ENCODE data around the gene DOCK1. TPM values are rescaled to one million over a fixed set of nuclear protein-coding genes. Genes with fewer than 3 reads are reported as not detected.

Gene DOCK1
- total RNA-seq, 2 experiments from 2014 or later, result 0.05 TPM; not detected in 1

DNA sequence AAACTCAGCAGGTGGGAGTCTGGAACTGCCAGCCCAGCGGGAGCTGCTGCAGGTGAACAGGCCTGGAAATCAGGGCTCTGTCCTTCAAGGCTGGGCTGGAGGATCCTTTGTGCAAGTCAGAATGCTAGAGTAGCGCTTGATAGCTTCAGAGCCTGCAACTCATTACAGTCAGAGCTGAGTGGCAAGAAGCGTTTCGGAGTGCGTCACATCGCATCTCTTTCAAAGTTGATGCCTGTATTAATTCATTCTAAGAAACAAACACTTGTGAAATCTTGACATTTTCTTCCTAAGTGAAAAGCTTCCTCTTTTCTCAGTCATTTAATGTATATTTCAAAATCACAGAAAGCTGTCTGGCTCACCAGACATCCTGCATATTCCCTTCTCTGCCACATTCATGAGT lies 522.7 kb downstream of the DOCK1 start:
- no peak overlapping the region for H3K27ac Mint-ChIP-seq
- no peaks in the 10 kb centered on the region for H3K27me3 Mint-ChIP-seq
- no peaks in the 10 kb centered on the region for H3K4me1 Mint-ChIP-seq
- no peak for DNase-seq
- H3K36me3 Mint-ChIP-seq (ENCODE audit: low read depth), result no peaks in the 10 kb centered on the region
- CTCF ChIA-PET, result no interaction called here
- no peaks in the 10 kb centered on the region for H3K9me3 Mint-ChIP-seq
- POLR2A ChIA-PET, result no interaction called here
- no peak overlapping the region for H3K4me3 Mint-ChIP-seq

DNA sequence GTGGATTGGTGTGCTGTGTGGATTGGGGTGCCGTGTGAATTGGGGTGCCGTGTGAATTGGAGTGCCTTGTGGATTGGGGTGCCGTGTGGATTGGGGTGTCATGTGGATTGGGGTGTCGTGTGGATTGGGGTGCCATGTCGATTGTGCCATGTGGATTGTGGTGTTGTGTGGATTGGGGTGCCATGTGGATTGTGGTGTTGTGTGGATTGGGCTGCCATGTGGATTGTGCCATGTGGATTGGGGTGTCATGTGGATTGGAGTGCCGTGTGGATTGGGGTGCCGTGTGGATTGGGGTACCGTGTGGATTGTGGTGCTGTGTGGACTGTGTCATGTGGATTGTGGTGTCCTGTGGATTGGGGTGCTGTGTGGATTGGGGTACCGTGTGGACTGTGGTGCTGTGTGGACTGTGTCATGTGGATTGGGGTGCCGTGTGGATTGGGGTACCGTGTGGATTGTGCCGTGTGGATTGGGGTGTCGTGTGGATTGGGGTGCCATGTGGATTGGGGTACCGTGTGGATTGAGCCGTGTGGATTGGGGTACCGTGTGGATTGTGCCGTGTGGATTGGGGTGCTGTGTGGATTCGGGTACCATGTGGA lies 523.3 kb downstream of the DOCK1 start:
- H3K27me3 Mint-ChIP-seq, result no peaks in the 10 kb centered on the region
- no peaks in the 10 kb centered on the region for H3K9me3 Mint-ChIP-seq
- no peaks in the 10 kb centered on the region for H3K36me3 Mint-ChIP-seq (ENCODE audit: low read depth)
- POLR2A ChIA-PET, result no interaction called here
- H3K4me3 Mint-ChIP-seq, result no peak overlapping the region
- no peak for DNase-seq
- no peak overlapping the region for H3K27ac Mint-ChIP-seq
- CTCF ChIA-PET, result no interaction called here
- no peaks in the 10 kb centered on the region for H3K4me1 Mint-ChIP-seq

DNA sequence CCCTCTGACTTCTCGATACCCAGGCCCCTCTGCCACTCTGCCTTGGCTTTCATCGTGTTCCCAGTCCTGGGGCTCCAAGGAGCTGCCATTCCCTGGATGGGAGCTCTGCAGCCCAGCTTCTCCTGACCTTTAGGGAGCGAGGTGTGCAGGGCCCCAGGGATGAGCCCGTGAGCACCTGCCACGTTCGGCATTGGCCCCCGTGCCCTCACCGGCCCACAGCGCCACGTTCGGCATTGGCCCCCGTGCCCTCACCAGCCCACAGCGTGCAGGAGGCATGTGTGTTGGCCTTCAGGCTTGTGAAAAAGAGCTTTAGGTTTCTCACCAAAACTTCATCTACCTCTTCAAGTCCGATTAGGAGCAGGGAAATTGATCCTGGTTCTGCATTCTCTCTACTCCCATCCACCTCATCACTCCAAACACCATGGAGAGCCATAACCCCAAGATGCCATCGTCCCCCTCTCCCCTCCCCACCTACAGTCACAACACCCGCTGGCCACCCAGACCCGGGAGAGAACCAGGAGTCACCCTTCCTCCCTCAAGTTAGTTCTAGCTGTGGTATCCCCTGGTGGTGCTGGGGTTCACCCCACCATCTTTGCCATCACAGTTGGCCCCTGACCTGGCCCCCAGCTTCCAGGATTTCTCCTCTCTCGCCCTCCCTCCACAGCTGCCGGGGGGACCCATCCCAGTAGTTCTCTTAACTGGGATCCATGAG lies 524.5 kb downstream of the DOCK1 start:
- no peak overlapping the region for H3K4me3 Mint-ChIP-seq
- H3K4me1 Mint-ChIP-seq, result no peaks in the 10 kb centered on the region
- H3K36me3 Mint-ChIP-seq (ENCODE audit: low read depth), result no peaks in the 10 kb centered on the region
- no peaks in the 10 kb centered on the region for H3K27me3 Mint-ChIP-seq
- ChIA-PET CTCF (interaction anchor here (1.2 kb wide), 1 partner anchor 10 kb away, joined by 3 read pairs; no protein-coding TSS in a partner anchor), POLR2A (no interaction called here)
- no peak overlapping the region for H3K27ac Mint-ChIP-seq
- DNase-seq, result no peak
- no peaks in the 10 kb centered on the region for H3K9me3 Mint-ChIP-seq

DNA sequence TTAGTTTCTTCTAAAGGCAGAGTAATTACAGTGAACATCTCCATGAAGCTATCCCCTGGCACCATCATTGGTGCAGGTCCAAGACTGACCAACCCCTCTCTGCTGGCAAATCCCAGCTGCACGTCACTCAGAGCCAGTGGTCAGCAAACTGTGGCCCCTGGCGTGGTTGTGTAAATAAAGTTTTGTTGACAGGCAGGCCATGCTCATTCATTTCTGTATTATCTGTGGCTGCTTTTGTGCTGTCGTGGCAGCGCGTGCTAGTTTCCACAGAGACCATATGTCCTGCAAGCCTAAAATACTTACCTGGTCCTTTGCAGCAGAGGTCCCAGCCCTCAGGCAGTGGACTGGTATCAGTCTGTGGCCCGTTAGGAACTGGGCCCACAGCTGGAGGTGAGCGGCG lies 526.3 kb downstream of the DOCK1 start:
- H3K9me3 Mint-ChIP-seq, result no peaks in the 10 kb centered on the region
- POLR2A ChIA-PET, result no interaction called here
- CTCF ChIA-PET, result no interaction called here

DNA sequence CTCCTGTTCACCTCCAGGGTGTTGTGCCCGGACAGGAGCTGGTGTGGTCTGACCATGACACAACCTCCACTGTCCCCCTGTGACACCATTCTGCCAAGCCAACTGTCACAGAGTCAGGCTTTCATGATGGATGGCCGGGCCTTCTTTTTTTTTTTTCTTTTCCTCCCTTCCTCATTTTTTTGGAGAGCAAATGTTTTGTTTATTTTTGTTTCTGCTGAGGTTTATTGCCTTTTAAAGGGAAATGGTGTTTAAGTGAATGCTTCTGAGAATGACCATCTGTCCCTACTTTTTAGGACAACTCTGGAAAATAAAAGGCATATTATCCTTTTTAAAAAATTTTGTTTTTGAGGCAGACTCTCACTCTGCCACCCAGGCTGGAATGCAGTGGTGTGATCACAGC lies 528.8 kb downstream of the DOCK1 start:
- no peaks in the 10 kb centered on the region for H3K9me3 Mint-ChIP-seq
- ChIA-PET CTCF (interaction anchor here (0.6 kb wide), 1 partner anchor 1034 kb away, joined by 3 read pairs; no protein-coding TSS in a partner anchor), POLR2A (no interaction called here)
- H3K4me3 Mint-ChIP-seq, result no peak overlapping the region
- no peak for DNase-seq
- no peak overlapping the region for H3K27ac Mint-ChIP-seq
- no peaks in the 10 kb centered on the region for H3K27me3 Mint-ChIP-seq
- H3K36me3 Mint-ChIP-seq (ENCODE audit: low read depth), result no peaks in the 10 kb centered on the region
- H3K4me1 Mint-ChIP-seq, result no peaks in the 10 kb centered on the region

More for the DNA sequence above, 526.3 kb downstream of the DOCK1 start:
- no peak for DNase-seq
- Mint-ChIP-seq H3K4me1 (no peaks in the 10 kb centered on the region), H3K27ac (no peak overlapping the region), H3K4me3 (no peak overlapping the region), H3K27me3 (no peaks in the 10 kb centered on the region), H3K36me3 (ENCODE audit: low read depth) (no peaks in the 10 kb centered on the region)

DNA sequence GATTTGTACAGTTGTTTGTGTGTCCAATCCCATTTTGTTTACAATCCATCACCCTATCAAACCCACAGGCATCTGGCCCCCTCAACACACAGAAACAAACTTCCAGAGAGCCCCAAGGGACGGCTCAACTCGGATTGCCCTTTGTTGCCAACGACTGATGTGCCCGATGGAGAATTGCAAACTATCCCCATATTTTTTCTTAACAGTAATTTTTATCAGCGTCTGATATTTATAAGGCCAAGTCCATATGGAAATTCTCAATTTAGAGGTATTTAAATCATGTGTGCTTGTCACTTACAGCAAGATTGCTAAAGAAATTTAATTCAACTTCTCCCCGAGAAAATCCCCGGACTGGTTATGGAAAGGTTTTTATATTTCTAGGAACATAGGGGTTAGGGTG lies 530.0 kb downstream of the DOCK1 start:
- ChIA-PET CTCF (no interaction called here), POLR2A (no interaction called here)
- Mint-ChIP-seq H3K4me3 (no peak overlapping the region), H3K9me3 (no peaks in the 10 kb centered on the region), H3K4me1 (no peaks in the 10 kb centered on the region), H3K36me3 (ENCODE audit: low read depth) (no peaks in the 10 kb centered on the region), H3K27ac (no peak overlapping the region), H3K27me3 (no peaks in the 10 kb centered on the region)
- DNase-seq, result no peak

DNA sequence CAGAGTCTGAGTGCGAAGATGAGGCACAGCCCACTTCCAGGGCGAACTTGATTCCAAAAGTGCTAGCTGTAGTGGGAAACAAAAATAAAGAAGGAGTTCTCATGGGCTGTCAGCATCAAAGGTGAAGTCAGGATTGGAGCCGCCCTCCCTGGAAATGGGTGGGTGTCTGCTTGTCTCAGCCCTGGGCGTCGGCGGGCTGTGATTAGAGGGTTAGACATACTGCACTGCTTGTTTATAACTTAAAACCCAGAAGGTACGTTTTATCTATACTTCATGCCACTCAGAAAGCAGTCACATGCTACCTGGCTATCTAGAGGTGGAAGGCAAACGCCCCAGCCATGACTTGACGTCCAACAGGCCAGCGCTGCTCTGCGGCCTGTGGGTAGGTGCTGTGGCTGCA lies 535.1 kb downstream of the DOCK1 start:
- no peaks in the 10 kb centered on the region for H3K4me1 Mint-ChIP-seq
- POLR2A ChIA-PET, result no interaction called here
- no peaks in the 10 kb centered on the region for H3K9me3 Mint-ChIP-seq
- no peak overlapping the region for H3K4me3 Mint-ChIP-seq
- H3K27ac Mint-ChIP-seq, result no peak overlapping the region
- H3K27me3 Mint-ChIP-seq, result no peaks in the 10 kb centered on the region
- no peak for DNase-seq
- CTCF ChIA-PET, result no interaction called here
- no peaks in the 10 kb centered on the region for H3K36me3 Mint-ChIP-seq (ENCODE audit: low read depth)

DNA sequence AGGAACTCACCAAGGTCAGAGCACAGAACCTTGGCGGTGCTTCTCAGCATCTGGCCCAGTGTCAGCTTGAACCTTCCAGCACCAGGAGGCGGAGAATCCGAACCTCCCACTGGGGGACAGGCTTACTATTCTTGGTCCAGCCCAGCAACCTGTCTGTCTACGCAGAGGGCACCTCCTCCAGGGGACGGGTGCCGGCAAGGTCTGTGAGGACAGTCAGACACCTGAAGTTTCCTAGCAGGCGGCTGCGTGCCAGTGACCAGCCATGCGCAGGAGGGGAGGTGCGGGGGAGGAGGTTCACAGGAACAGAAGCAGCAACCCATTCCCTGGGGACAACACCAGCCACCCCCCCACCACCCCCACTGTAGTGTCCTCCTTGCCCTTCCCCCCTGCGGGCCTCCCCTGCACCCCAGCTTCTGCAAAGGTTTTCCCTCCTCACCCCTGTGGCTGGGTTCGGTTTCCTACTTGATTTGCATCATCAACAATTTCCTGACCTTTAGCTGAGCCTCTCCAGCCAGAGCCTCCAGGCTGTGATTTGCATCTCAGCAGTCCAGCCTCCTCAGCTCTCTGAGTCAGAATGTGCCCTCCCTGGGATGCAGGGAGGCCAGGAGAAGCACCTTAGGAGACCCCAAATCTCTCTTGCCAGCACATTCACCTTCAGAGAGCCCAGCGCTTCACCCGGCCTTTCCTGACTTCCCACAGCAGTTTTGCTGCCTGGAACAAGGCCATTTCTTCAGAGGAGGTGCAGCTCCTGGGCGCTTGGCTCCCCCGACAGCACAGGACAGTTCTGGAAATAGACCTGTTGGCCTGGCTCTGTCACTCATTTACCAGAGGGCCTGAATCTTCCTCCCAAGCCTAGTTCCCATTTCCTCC lies 536.4 kb downstream of the DOCK1 start:
- Mint-ChIP-seq H3K4me3 (no peak overlapping the region), H3K4me1 (no peaks in the 10 kb centered on the region), H3K27me3 (no peaks in the 10 kb centered on the region), H3K36me3 (ENCODE audit: low read depth) (no peaks in the 10 kb centered on the region), H3K27ac (no peak overlapping the region), H3K9me3 (no peaks in the 10 kb centered on the region)
- ChIA-PET CTCF (no interaction called here), POLR2A (no interaction called here)
- no peak for DNase-seq

DNA sequence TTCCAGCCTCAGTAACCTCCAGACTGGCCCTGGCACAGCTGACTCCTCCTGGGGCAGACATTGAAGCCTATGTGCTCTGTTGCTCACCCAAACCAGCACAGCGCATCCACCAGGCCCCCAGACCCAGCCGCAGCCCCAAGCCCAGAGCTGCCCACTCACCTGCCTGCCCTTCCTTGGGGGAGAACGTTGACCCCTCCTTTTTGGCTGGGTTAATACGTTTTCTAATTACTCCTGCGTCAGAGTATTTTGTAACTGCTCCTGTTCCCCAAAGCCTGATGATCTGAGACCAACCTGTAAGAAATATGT lies 536.9 kb downstream of the DOCK1 start:
- ChIA-PET CTCF (no interaction called here), POLR2A (no interaction called here)
- Mint-ChIP-seq H3K27me3 (no peaks in the 10 kb centered on the region), H3K27ac (no peak overlapping the region), H3K4me1 (no peaks in the 10 kb centered on the region), H3K4me3 (no peak overlapping the region), H3K9me3 (no peaks in the 10 kb centered on the region), H3K36me3 (ENCODE audit: low read depth) (no peaks in the 10 kb centered on the region)
- no peak for DNase-seq

DNA sequence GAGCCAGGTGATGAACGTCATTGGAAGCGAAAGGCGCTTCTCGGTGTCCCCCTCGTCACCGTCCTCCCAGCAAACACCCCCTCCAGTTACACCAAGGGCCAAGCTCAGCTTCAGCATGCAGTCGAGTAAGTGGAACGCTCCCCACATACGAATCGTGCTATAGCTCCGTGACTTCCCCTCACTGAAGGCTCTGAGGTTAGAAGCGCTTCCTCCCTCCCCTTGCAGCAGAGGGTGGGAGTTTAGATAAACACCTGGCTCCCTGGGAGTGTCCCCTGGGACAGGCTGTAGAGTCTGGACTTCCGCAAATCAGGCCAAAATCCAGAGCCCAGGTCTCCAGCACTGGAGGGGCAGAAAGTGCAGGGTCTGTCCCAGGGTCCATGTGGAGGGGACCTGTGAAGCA lies 538.9 kb downstream of the DOCK1 start:
- no peak for DNase-seq
- H3K27ac Mint-ChIP-seq, result no peak overlapping the region
- no peaks in the 10 kb centered on the region for H3K9me3 Mint-ChIP-seq
- H3K27me3 Mint-ChIP-seq, result no peaks in the 10 kb centered on the region
- H3K36me3 Mint-ChIP-seq (ENCODE audit: low read depth), result no peaks in the 10 kb centered on the region
- ChIA-PET CTCF (no interaction called here), POLR2A (no interaction called here)
- H3K4me3 Mint-ChIP-seq, result no peak overlapping the region
- H3K4me1 Mint-ChIP-seq, result no peaks in the 10 kb centered on the region

DNA sequence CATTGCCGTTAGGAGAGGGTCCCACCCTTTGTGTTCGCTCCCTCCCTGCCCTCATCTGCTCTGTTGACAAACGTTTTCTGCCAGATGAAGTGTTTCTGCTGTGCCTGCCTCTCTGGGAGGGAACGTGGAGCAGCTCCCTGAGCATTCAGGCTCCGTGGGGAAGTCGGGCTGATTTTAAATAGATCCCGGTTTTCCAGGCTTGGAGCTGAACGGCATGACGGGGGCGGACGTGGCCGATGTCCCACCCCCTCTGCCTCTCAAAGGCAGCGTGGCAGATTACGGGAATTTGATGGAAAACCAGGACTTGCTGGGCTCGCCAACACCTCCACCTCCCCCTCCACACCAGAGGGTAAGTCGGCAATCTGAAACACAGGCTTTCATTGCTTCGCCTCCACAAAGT lies 542.0 kb downstream of the DOCK1 start:
- Mint-ChIP-seq H3K9me3 (no peaks in the 10 kb centered on the region), H3K27ac (no peak overlapping the region), H3K4me1 (no peaks in the 10 kb centered on the region), H3K36me3 (ENCODE audit: low read depth) (no peaks in the 10 kb centered on the region), H3K4me3 (no peak overlapping the region), H3K27me3 (no peaks in the 10 kb centered on the region)
- no peak for DNase-seq
- ChIA-PET CTCF (no interaction called here), POLR2A (no interaction called here)

DNA sequence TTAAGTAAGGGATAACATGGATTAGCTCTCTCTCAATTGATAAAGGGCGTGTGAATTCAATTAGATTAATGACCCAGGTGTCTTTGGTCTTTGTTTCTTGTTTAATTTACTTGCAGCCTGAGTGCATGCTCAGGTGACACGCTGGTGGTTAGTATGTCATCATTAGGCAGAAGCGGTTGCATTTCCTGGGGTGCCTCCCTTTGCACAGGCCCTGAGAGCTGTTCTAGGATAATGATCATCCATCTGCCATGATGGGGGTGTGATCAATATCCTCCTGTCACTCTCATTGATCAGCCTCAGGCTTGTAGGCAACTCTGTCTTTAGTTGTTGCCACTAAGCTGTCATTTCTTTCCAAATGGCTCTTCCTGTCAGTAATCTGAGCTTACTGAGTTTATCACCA lies 544.3 kb downstream of the DOCK1 start:
- Mint-ChIP-seq H3K9me3 (no peaks in the 10 kb centered on the region), H3K27ac (no peak overlapping the region), H3K27me3 (no peaks in the 10 kb centered on the region), H3K36me3 (ENCODE audit: low read depth) (no peaks in the 10 kb centered on the region), H3K4me3 (no peak overlapping the region), H3K4me1 (no peaks in the 10 kb centered on the region)
- DNase-seq, result no peak
- ChIA-PET CTCF (no interaction called here), POLR2A (no interaction called here)

DNA sequence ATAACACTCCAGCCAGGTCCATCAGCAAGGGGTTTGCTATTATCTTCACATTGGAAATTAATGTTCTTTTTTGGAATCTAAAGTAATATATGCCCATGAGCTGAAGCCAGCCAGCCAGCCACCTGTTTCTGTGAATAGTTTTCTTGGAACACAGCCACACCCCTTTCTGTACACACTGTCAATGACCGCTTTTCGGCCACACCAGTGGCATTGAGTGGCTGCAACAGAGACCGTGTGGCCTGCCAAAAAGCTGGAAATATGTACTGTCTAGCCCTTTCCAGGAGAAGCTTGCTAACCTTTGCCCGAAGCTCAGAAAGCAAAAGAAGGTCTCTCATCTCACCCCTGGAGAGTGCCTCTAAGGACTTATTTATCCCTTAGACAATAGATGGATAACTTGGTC lies 545.4 kb downstream of the DOCK1 start:
- Mint-ChIP-seq H3K27ac (no peak overlapping the region), H3K36me3 (ENCODE audit: low read depth) (no peaks in the 10 kb centered on the region), H3K27me3 (no peaks in the 10 kb centered on the region), H3K9me3 (no peaks in the 10 kb centered on the region), H3K4me3 (no peak overlapping the region), H3K4me1 (no peaks in the 10 kb centered on the region)
- DNase-seq, result no peak
- POLR2A ChIA-PET, result no interaction called here
- CTCF ChIA-PET, result no interaction called here

All from activated CD4-positive, alpha-beta T cell treated with anti-CD3 and anti-CD28 coated beads, Interleukin-2, amount 10 ng/mL, durations not matched to agents 7 days and 5 days (primary cell).